ENCODE measurements around the gene TMCC1.
"Not testable (repeated sequence)": the region's sequence is repeated elsewhere in the genome, so short reads cannot be mapped to it uniquely, and the experiment has no call there.

TMCC1 gene

GRCh38 chr3:129673897-129674797 lies 219.4 kb downstream of the TMCC1 start:
- DNase-seq: no peak

DNA sequence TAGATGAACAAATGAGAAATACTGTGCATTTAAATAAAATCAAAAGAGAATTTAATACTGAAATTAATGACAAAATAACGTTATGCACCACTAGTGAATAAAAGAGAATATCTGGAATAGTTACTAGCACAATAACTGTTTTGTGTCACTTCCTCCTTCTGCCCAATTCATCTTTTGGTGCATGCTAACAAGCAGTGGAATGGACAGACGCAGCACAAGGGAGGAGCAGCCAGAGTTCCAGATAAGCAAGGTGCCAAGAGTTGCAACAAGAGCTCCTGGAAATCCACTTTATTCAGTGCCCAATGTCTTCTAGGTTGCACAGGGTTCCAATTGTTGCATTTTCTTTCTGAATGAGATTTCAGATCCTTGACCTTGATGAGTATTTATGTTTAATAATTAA lies 220.5 kb downstream of the TMCC1 start:
- no peak for DNase-seq

GRCh38 chr3:129672412-129672811 lies 221.1 kb downstream of the TMCC1 start:
- no peak for DNase-seq

- no peak for DNase-seq
Observed at GRCh38 chr3:129665024-129665768, 228.3 kb downstream of the TMCC1 start.

GRCh38 chr3:129663930-129664646 lies 229.4 kb downstream of the TMCC1 start:
- DNase-seq: no peak

DNA sequence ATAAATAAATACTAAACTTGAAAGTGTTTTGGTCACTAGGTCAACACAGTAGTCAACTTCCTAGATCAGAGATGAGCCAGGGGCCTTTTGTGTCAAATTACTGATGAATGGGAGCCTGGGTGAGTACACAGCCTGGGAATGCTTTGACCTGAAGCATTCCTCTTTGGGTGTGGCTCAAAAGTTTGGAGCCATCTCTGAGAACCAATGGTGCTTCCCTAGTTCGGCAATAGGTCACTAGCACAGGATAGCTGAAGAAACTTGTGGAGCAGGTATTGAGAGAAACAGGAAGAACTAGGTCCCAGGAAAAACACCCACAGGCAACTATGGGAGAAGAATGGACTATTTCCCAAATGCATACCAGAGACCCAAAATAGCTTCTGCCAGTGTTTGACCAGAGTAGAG lies 230.5 kb downstream of the TMCC1 start:
- DNase-seq: no peak

GRCh38 chr3:129662191-129662608 lies 231.3 kb downstream of the TMCC1 start:
- DNase-seq: no peak

GRCh38 chr3:129661766-129662165 lies 231.7 kb downstream of the TMCC1 start:
- DNase-seq: no peak

DNA sequence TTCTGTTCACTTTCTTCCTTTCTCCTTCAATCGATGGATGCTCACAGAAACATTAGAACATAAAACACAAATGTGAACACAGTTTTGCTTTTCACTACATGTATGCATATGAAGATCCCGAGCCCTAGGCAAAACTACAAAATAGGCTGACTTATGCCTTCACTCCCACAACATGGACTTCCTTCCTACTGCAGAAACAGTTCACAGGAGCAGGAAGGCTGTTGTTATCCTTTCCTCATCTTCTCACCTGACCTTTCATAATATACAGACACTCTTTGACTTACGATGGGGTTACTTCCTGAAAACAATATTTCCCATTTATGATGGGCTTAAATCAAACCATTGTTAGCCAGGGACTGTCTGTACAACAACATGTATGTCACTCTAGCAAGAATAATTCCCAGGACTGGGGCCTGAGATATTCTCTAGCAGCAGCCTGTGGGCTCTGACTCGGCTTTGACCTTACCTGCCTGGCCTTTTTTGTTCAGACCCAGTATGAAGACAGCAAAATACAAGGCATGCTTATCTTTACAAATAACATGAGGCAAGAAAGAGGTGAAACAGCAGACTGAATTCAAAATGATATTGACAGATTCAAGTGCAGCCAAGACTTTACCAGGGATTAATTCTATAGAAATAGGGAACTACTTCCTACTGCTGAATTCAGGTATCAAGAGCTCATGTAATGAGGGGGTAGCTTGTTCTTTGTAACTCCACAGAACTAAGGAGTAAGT lies 235.2 kb downstream of the TMCC1 start:
- DNase-seq: no peak

DNA sequence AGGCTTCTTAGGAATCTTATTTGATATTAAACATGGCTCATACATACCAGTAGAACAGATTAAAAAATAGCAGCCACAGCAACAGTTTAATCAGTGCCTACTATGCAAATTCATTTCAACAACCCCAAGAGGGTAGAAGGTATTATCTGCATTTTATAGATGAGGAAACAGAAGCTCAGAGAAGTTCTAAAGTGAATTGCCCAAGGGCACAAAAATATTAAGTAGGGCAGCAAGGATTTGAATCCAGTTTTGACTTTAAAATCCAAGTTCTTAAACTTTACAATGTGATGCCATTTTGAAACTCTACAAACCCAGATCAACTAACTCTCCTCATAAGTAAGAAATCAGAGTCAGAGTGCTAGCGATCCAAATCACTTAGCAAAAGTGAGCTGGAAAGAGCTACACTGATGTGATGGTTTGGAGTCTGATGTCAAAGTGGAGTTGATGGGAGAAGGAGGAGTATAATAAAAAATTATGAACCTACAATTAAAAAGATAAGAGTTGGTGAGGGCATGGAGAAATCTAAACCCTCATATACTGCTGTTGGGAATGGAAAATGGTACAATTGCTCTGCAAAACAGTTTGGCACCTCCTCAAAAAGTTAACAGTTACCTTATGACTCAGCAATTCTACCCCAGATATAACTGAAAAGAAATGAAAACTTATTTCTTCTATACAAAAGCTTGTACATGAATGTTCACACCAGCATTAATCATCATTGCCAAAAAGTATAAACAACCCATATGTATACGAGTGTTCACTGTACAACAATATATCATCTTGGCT lies 236.1 kb downstream of the TMCC1 start:
- DNase-seq: no peak

DNA sequence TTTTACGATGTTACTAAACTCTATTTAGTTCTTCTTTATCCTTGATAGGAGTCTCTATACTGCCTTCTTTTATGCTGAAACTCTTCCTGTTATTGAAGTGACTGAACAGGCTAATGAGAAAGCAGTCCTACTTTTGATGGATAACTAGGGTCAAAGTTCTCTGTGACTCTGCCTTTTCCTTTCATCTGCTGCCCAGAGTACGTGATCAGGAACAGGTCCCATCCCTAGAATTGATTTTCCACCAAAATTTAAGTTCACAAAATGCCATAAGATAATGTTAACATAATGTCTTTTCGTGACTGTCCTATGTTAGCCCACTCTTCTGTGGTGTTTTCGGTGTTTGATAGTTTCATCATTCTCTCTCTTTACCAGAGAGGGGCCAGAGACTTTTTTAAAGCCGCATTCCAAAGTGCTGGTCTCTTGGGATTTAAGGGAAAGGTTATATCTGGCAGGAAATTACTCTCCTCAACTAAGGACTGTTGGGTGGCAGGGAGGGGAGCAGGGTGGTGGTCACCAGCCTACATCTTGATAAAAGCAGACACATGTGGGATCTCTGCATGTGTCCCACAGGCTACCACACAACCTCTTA lies 236.8 kb downstream of the TMCC1 start:
- DNase-seq: no peak

- no peak for DNase-seq
Observed at GRCh38 chr3:129655291-129655700, 238.2 kb downstream of the TMCC1 start.

GRCh38 chr3:129654131-129654530 lies 239.4 kb downstream of the TMCC1 start:
- no peak for DNase-seq

DNA sequence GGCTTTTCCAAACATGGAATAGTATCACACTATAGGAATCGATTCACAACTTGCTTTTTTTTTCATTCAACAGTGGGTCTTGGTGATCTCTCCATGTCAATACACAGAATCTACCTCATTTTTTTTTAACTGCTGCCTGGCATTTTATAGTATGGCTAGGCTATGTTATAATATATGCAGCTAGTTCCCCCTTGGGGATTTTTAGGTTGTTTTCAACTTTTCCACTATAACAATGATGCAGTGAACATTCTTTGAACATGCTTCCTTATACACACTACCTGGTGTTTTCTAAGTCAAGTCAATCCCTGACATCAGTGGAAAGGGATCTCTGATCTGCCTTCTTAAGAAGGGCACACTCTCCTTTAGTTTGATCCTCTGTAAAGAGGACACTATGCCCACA lies 240.5 kb downstream of the TMCC1 start:
- DNase-seq: no peak

DNA sequence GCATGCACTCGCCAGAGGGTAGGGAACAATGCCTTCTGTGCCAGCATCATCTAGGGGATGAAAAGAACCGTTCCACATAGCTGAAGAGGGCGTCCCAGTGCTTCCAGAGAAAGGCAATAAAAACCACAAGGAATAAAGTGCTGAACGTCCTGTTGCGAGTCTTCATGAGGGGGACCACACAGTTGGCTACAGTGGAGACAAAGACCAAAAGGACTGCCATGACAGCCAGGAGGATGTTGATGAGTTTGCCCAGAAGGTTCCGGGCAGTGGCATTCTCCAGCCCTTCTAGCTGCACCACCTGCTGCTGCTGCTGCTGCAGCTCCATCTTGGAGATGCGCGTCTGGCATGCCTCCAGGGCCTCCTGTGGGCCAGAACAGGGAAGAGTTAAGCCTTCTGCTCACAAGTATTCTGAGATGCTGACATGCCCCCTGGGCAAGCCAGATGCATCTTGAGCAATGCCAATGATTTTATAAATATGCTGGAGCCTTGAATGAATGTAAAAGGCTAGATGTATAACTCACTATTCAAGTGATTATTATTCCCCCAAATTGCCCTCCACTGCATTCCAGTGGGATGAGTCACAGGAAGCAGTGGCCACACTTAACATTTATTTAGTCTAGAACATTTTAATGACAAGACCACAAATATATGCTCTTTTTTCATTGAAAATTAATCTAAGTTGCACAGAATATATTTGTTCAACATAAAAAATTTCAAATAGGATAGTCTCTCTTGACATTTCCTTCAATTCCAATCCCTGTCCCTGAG lies 241.9 kb downstream of the TMCC1 start:
- DNase-seq: no peak

- peak; percentile 59 for DNase-seq
Observed at GRCh38 chr3:129650256-129650872, 243.1 kb downstream of the TMCC1 start.

DNA sequence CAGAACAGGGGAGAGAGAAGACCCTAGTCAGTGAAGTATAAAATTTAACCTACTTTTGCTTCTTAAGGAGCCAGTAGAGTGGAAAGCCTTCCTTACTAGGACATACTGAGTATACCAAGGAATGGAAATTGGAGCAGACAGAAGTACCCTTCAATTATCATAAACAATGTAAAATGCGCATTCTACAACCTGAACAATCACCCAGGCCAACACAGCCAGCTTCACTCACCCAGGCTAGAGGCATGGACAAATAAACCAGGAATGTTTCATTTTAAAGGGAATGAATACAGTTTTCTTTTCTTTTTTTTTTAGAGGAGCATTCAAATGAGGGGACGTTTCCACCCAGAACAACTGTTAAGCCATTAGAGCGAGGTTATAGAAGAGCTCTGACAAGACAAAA lies 245.1 kb downstream of the TMCC1 start:
- no peak for DNase-seq

DNA sequence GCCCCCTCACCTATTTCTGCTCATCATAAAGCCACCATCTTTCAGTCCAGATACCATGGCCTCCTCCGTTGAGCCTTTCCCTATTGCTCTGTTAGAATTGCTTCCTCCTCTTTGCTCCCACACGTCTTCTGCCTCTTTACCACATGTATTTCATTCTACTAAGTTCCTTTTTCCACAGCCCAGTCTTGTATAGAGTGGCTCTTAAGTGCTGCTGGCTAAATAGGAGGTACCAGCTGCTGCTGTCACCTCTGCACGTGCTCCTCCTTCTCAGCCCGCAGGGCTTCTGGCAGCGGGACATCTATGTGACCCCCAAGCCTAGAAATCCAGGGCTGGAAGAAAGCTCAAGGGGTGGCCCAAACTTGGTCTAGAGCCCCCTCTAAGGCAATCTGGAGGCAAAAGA lies 248.2 kb downstream of the TMCC1 start:
- no peak for DNase-seq

DNA sequence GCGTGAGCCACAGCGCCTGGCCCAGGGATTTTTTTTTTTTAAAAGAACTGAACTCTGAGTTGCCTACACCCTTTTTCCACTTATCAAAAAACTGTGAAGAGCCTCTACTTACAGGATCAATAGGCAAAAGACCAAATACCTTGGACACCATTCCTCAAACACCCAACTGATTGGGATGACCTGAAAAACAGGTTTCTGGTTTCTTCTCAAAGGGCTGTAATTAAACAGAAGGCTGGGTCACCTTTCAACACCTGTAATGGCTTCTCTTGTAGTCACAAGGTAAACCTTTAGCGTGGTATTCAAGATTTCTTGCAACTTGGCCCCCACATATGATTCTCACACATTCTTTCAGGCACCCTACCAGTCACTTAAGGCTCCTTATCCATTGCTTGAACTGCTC lies 248.7 kb downstream of the TMCC1 start:
- DNase-seq: no peak

DNA sequence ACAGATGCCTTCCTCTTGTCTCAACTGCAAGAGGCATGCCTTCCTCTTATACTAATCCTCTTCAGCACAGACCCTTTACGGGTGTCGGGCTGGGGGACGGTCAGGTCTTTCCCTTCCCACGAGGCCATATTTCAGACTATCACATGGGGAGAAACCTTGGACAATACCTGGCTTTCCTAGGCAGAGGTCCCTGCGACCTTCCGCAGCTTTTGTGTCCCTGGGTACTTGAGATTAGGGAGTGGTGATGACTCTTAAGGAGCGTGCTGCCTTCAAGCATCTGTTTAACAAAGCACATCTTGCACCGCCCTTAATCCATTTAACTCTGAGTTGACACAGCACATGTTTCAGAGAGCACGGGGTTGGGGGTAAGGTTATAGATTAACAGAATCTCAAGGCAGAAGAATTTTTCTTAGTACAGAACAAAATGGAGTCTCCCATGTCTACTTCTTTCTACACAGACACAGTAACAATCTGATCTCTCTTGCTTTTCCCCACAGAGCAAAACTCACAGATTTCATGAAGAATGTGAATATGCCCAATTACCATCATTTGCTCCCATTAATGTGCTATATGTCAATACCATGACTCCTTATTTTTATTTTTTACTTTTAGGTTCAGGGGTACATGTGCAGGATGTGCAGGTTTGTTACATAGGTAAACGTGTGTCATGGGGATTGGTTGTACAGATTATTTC lies 251.8 kb downstream of the TMCC1 start:
- not testable (repeated sequence) for DNase-seq

Data from CD4-positive, alpha-beta T cell treated with Interleukin-12 subunit alpha and Interleukin-12 subunit beta, for 1 hour (primary cell).